Measurements from ENCODE around the gene LOXL3.

GRCh38 chr2:74535440-74535965, 18.2 kb downstream of the LOXL3 start:
- TF ChIP-seq CTCF (IDR thresholded peaks at IDR 0.05) (no peak), POLR2A (IDR thresholded peaks at IDR 0.05) (no peak)
